HG03103 (cell line): ENCODE data around the gene CNTN6.

Experiments
- ATAC-seq: cut with Tn5 transposase; IDR thresholded peaks from one replicate; pipeline ENCODE4 v1.9.1; 2021; ENCODE audit warnings: low read depth; ENCODE audit not compliant: unreplicated experiment

Gene CNTN6

DNA sequence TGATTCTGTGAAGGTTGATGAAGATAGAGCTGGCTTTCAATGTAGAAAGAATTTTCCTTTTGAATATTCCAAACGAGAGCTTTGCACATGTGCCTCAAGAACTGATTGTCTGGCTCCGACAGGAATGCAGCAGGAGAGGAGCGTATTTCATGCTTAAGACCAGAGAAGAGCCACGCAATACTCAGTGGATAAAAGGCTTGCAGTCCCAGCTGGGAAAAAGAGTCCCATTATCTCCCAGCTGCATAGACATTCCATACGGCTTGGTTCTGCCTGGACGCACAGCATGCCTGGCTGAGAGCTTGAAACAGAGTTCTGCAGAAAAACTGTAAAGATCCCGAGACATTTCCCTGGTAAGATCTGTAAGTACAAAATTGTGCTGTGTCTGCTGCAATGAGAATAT lies at the start of gene CNTN6:
Gene CNTN6, plus strand, starts transcription at position 254 of the 400 bp plus-strand sequence. CDS start 54,985 bp downstream, outside the sequence.
- ATAC-seq: no peak

DNA sequence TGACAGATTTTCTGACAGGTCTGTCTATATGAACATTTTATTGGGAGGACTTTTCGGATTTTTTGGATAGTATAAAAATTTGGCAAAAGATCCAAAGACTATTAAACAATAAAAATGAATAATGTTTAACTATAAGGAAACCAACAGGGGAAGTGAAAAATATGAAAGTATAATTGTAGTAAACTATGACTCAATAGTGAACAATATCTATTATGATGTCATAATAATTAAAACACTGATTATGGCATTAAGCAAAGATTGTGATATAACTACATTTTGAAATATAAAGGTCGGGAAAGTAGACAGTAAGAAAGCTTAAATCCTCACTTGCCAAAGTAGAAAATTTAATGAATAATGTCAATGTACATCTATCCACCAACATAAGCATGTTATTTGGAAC lies 44.3 kb upstream of the CNTN6 start:
- ATAC-seq: no peak

DNA sequence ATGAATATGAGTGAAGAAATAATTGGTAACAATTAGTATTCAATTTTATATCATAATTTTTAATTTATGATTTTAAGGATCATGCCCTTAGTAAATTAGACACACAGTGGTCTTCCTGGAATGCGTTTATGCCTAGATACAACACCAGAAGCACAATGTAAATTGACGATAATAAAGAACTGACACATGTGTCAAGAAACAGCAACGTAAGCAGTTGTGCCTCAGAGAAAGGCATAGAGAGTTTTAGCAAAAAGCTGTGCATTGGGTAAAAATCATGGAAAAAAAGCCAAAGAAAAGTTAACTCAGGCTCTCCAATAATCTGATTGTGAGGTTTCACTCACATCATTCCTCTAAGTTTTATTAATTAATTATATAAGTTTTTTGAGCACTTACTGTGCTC lies 37.0 kb upstream of the CNTN6 start:
- no peak for ATAC-seq

DNA sequence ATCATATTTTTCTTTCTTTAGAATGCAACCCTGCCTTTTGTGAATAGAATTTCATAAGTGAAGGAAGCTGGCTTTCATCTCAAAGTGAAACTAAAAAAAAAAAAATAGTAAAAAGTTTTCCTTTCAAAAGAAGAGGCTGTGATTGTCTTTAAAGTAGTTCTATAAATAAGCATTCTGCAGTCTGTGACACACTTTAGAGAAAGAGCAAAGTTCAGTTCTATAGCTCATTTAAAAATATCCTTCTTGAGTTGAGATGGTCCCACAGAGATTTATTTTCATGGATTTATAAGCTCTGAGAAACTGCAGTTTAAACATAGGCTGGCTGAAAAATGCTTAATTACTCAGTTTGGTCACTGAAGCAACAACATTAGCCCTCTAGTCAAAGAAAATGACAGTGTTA lies 36.1 kb upstream of the CNTN6 start:
- no peak for ATAC-seq

DNA sequence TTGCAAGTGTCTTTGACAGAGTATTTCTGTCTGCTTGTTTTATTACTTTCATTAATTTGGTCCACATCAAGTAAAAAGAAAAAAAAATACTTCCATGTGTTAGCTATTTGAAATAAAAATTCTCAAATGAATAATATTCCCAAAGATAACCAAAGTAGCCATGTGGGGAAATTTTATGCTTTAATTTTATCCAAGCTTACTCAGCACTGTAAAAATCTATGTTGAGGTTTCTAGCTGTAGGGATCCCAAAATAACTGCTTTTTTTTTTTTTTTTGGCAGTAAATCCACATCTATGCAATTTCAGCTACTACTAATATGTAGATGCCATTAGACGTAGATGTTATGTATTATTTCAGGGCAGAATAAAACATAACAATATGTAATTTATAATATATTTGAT lies 35.4 kb upstream of the CNTN6 start:
- ATAC-seq: no peak

DNA sequence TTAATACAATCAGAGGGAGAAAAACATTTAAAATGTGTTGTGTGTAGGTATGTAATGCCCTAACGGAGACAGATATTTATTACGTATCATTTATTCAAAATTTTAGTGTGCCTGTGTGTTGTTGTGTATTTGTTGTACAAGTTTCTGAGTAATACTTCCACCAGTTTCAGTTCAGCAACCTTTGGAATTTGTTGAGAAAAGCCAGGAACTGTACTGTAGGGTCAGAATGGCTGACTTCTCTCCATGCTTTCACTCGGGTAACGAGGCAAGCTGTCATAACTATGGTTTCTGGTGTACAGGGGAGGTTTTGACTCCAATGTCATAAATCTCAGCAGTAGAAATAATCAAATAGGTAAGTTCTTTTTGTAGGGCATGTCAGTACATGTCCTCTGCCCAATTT lies 23.8 kb upstream of the CNTN6 start:
- ATAC-seq: no peak

DNA sequence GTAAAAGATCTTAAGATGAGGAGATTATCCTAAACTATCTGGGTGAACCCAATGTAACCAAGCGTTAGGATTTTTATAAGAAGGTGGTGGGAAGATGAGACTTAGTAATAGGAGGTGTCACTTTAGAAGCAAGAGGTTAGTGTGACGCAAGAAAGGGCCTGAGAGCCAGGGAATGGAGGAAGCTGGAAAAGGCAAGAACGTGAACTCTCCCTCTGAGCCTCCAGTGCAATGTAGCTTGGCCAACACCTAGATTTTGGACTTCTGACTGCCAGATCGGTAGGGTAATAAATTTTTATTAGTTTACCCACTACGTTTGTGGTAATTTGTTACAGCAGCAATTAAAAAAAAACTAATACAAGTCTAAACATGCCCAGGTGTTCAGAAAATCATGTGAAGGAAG lies 20.8 kb upstream of the CNTN6 start:
- no peak for ATAC-seq

DNA sequence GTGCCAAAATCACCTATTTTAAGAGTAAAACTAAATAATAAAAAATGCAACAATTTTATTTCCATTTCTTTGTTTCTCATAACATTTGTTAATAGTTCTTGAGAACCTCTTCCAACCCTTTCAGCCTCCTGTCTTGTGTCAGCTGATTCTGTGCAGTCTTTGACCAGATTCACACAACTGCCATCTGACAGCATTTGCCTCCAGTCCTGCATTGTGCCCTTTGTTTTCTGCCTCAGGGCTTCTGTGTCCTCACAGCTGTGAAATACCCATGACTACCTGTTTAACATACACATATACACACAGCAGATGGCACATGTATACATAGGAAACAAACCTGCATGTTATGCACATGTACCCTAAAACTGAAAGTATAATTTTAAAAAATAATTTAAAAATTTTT lies 13.2 kb upstream of the CNTN6 start:
- ATAC-seq: no peak

DNA sequence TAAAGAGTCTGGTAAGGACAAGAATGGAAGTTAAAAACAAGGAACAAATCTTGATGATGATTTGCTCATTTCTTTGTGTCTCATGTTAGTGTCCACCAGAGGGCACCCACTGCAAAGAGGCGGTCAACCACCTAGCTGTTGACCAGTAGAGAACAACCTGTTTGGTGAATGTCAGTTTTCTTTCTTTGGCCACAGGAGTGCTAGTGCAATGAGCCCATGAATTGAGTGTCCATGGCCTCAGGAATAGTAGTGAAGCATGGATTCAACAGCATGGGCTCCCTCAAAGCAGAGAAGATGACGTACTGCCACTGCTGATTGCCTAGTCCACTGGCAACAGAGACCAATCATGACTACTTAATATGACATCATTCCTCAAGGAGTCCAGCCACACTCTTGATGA lies 10.7 kb upstream of the CNTN6 start:
- ATAC-seq: no peak

DNA sequence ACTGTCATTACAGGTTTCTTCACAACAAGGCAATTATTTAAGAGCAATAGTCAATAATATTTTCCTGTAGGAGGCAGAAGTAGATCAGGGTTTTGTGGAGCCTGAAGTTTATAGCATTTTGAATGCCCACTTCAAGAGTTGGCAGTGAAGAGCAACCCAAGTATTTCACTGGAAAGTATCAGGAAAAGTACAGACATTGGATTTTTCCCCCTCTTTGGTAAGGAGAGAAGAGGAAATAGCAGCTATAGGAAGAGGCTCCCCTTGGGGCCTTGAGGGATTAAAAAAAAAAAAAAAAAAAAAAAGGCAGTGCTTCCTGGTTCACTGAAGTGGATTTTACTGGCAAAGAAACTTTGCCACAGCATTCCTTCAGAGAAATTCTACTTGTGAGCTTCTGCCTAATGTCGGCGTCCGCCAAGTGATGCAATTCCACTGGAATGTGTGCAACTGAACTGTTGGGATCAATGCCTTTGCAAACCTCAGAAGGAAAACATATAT lies 5.7 kb upstream of the CNTN6 start:
- ATAC-seq: no peak

DNA sequence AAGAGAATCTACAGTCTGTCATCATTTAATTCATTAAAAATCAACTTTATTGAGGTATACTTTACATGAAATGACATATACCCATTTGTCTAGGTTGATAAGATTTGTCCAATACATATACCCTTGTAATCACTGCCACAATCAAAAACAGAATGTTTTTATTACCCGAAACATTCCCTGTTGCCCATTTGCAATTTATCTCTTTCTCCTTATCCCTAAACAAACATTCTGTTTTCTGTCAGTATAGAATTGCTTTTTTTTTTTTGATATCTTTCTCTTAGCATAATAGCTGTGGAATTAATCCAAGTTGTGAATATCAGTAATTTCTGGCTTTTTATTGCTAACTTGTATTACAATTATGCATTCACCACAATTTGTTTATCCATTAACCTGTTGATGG lies 4.3 kb upstream of the CNTN6 start:
- ATAC-seq: no peak

DNA sequence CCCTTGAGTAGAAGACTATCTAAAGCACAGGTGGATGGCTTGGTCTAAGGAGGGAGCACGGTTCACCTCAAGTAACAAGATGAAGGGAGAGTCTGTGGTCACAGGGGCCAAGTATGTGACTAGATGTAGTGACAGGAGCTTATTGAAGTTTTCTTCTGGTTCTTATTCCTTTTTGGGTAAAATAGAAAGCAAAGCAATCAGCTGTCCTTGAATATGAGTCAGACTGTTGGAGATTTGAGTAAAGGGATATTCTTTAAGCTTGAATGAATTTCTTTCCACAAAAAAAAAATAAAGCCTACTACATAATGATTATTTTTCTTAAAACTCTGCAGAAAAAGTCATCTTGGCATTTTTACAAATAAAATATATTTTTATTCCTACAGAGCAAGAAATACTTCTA lies 1.5 kb upstream of the CNTN6 start:
- ATAC-seq: no peak

DNA sequence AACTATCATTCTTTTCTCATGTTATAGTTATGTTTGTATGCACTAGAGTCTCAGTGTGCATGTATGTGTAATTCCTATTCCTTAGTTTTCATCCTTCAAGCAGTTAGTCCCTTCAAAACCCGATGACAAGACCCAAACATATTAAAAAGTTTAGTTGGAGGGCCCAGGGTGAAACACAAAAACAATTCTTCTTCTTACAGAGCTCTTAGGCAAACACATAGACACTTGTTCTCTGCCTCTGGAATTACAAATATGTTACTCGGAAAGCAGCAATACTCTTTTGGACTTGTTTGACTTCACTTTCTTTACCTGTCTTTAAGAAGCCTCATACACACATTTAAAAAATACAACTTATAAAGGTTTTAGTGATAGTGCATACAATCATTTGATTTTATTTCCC lies 763 bp upstream of the CNTN6 start:
- no peak for ATAC-seq

DNA sequence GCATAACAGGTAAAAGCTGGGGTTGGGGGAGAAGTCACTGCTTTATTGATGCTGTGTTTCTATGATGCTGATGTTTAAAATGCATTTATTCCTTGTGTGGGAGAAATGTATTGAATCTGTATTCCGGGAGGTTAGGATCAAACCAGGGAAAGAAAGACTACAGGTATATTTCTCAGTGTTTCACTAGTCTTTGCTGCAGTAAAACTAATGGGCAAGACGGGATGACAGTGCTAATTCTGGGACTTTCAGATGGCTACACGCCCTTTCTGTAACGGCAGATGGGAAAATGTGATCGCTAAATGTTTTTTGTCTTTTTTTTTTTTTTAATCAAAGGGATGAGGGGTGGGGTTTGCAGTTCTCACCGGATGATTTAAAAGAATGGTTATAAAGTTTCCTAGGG lies 393 bp downstream of the CNTN6 start:
- no peak for ATAC-seq

DNA sequence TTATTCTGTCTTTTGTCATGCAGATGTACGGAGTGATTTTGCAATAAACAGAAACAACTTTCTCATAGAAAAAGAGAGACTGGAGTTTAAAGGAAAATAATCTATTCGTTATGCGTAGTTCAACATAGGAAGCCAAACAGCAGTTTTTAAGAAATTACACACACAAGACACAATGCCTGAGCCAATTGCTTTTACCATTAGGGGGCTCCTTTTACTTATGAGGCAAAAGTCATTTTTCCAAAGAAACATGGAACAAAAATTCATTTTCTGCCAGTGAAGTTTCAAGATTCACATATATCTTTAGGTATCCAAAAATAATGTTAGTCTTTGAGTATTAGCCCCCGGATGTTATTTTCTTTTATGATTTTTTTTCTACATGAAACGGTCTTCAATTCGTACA lies 10.7 kb downstream of the CNTN6 start:
- no peak for ATAC-seq

DNA sequence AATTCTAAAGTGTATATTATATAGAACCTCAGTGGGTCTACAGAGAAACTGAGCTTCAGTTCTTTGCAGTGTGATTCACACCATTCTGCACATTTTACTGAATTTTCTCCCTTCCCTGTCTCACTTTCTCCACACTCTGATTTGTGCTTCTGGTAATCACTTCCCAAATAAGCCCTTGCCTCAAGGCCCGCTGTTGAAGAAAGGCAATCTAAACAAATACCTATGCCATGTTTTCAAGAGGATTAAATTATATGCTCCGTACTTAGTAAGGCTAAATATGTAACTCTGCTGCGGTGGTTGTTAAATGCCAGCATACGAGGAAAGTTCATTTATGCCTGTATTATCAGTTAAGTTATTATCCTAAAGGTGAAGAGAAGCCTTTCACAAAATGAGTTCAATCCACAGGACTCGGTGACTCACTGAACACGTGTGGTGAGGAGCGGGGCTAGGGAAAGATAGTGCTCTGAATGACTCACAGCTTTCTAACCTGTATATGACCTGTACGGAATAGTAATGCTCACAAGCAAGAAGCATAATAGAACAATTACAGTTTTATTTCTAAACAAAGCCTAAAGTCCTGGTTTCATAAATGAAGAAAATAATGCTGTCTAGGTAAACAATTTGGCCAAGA lies 25.1 kb downstream of the CNTN6 start:
- no peak for ATAC-seq

DNA sequence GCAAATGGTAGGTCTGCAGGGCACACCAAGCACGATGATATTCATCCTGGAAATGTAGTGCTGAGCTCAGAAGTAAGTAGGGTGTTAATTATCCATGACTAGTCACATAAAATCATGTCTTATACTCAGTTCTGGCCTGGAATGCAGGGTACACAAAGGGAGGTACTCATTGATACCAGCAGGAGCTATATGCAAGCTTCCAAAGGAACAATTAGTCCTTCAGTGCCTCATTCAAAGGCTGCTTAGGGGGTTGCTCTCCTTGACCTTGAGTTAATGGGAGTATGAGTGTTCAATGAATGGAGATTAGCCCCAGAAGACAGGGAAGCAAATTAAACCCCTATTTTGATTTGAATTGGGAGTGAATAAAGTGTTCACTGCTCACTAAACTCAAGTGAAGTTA lies 38.3 kb downstream of the CNTN6 start:
- no peak for ATAC-seq

DNA sequence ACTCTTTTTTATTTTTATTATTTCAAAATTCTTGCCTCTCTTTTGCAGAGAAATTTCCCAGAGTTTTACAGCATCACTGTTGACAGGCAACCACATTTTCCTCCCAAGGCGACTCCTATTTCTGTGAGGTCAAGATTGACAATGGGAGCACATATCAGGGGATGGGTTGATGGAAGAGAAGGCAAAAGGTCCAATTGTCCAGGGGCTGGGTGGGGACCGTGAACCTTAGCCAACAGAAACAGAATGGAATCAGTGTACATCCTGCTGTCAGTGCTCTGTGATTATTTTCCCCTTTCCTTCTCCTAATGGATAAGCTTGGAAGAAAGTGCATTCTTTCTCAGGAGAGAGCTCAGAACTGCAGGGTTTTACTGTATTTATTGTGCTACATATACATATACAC lies 42.4 kb downstream of the CNTN6 start:
- no peak for ATAC-seq

DNA sequence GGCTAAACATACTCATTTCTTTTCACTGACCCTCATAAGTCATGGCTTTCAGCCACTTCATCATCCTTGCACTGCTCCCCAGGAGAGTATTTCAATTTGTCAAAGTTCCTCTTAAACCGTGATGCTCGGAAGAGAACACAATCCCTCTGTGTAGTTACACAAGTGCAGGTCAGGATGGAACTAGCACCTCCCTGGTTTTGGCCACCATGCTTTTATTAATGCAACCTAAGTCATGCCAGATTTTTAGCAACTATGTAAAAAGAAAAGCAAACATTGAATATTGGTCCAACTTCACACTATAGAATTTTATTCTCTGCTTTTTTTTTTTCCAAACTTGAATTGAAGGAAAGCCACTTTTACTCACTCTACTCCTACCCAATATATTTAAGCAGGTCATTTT lies 45.2 kb downstream of the CNTN6 start:
- no peak for ATAC-seq

DNA sequence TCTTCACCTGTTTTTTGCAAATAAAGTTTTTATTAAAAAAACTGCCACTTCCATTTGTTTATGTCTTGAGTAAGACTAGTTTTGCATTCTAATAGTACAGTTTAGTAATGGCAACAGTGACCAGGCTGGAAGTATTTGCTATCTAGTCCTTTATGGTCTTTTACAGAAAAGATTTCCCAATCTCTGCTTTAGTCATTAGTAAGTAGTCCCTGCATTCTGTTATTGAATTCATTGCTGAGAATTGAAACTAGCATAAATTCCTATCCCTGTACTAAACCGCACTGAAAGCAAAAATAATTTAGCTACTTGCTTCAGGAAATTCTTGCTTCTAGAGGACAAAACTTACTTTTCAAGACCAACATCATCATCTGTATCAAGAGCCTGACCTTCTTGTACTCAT lies 46.2 kb downstream of the CNTN6 start:
- ATAC-seq: no peak

DNA sequence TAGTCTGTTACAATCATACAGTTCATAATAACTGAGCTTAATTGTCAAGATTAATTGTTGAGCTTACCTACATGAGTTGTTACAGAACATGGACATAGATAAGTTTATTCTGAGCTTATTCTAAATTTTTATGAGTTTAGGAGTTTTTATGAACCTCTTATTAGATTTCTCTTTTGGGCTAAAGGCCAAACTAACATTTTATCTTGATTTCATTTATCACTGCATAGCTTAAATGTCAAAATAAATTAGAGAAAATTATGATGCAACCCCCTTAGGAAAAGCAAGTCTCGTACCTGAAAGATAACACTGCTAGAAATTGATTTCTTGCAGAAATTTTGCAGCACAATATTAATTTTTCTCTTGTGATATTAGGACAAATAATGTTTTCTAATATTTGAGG lies 54.5 kb downstream of the CNTN6 start:
- ATAC-seq: no peak

DNA sequence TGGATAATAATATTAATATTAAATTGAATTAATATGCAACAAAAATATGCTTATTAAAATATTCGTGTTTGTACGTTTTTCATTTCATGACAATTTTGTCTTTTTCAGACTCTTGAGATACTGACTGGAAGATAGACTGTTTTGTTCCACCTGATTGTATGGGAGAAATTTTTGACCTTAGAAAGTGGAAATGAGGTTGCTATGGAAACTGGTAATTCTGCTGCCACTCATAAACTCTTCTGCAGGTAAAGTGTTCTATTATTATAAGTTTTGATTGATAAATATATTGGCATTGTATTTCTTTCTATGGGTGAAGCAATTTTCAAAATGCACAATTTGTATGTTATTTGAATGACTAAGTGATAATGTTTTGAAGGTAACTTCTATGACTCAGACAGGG lies 55.0 kb downstream of the CNTN6 start:
- ATAC-seq: no peak

DNA sequence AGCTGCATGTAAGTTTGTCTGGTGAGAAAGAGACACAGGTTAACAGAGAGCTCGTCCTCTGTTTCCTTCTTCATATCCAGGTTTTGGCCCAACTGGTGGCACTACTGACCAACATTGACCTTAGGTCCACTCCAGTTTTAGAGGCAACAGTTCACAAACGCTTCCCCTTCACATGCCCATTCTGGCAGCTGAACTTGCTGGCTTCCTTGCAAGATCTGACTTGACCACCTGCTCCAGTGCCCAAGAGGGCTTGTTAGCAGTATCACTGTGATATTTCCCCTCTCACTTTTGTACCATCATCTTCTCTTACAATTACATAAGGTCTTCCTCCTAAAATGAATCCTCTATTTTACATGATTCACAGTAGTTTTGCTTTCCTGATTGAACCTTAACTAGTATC lies 71.3 kb downstream of the CNTN6 start:
- ATAC-seq: no peak
